ENCODE data around the gene PRMT7. TPM values are rescaled to one million over a fixed set of nuclear protein-coding genes. Genes with fewer than 3 reads are reported as not detected.

Gene PRMT7
- polyA plus RNA-seq, 1 donor from 2014 or later = 203 TPM

DNA sequence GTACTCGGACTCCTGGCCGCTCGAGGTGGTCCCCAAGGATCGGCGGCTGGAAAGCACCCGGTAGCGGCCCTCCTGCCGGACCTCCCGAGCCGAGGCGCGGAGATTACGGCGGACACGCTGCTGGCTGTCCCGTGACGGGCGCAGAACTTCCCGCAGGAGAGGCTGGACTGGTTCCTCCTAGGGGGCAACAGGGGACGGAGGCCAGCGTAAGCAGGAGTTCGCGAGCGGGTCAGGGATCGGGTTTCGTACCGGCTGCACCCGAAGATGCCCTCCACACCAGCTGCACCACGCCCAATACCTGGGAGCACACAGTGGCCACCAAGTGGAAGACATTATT is 414 bp upstream of the PRMT7 start:
- TF ChIP-seq, protein P1, sequence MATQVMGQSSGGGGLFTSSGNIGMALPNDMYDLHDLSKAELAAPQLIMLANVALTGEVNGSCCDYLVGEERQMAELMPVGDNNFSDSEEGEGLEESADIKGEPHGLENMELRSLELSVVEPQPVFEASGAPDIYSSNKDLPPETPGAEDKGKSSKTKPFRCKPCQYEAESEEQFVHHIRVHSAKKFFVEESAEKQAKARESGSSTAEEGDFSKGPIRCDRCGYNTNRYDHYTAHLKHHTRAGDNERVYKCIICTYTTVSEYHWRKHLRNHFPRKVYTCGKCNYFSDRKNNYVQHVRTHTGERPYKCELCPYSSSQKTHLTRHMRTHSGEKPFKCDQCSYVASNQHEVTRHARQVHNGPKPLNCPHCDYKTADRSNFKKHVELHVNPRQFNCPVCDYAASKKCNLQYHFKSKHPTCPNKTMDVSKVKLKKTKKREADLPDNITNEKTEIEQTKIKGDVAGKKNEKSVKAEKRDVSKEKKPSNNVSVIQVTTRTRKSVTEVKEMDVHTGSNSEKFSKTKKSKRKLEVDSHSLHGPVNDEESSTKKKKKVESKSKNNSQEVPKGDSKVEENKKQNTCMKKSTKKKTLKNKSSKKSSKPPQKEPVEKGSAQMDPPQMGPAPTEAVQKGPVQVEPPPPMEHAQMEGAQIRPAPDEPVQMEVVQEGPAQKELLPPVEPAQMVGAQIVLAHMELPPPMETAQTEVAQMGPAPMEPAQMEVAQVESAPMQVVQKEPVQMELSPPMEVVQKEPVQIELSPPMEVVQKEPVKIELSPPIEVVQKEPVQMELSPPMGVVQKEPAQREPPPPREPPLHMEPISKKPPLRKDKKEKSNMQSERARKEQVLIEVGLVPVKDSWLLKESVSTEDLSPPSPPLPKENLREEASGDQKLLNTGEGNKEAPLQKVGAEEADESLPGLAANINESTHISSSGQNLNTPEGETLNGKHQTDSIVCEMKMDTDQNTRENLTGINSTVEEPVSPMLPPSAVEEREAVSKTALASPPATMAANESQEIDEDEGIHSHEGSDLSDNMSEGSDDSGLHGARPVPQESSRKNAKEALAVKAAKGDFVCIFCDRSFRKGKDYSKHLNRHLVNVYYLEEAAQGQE (IDR thresholded peaks at IDR 0.05; ENCODE audit: borderline replicate concordance) = no peak
- TF ChIP-seq TAF1 (IDR thresholded peaks at IDR 0.05; ENCODE audit: low read depth) (no peak), EZH2 (IDR thresholded peaks at IDR 0.05; ENCODE audit: borderline replicate concordance, insufficient read depth, low read length, poor library complexity, severe bottlenecking) (no peak)
- H4K20me1 ChIP-seq (ENCODE audit: insufficient read depth) = no peaks in the 10 kb centered on the region
- H3F3A ChIP-seq (ENCODE audit: insufficient read depth, low read length, poor library complexity, severe bottlenecking) = no peaks in the 10 kb centered on the region
- H3K9ac ChIP-seq (ENCODE audit: low read length) = peak overlapping the region; percentile 83
- H3K9me3 ChIP-seq (ENCODE audit: low read length) = no peaks in the 10 kb centered on the region
- H3K27me3 ChIP-seq (ENCODE audit: insufficient read depth, low read depth, low read length) = no peaks in the 10 kb centered on the region
- peak overlapping the region; percentile 79 for H3K27ac ChIP-seq (ENCODE audit: low read length)
- H3K4me2 ChIP-seq (ENCODE audit: low read length) = peak overlapping the region; percentile 71
- H3K4me3 ChIP-seq (ENCODE audit: low read length) = peak overlapping the region; percentile 100
- H3K79me2 ChIP-seq (replicated peaks; ENCODE audit: insufficient read depth, low read length) = peaks cover 15% of the 10 kb centered on the region
- no peaks in the 10 kb centered on the region for H3K36me3 ChIP-seq (ENCODE audit: insufficient read depth, low read length)
- H2AFZ ChIP-seq (ENCODE audit: low read depth, low read length) = peak overlapping the region; percentile 83
- H3K9me2 ChIP-seq (ENCODE audit: insufficient read depth, low read length) = no peaks in the 10 kb centered on the region

DNA sequence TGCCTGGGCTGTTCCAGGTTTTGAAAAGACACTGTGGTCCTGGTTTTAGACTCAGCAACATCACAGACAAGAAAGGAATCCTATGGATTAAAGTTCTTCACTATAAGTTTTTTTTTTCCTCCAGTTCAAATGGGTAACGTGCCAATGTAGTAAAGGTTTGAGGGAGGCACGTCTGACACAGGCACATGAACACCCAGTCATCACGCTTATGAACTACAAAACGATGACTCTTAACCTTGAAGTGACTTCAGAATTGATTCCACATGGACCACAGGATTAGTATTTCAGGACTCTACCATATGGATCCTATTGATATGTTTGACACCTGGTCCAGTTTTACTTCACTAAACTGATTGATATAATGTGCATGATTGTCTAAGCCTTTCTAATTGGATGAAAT is 2.3 kb downstream of the PRMT7 start:
- no peak overlapping the region for H2AFZ ChIP-seq (ENCODE audit: low read depth, low read length)
- no peak overlapping the region for H3K9ac ChIP-seq (ENCODE audit: low read length)
- H3K79me2 ChIP-seq (replicated peaks; ENCODE audit: insufficient read depth, low read length) = peaks cover 15% of the 10 kb centered on the region
- no peaks in the 10 kb centered on the region for H4K20me1 ChIP-seq (ENCODE audit: insufficient read depth)
- no peak overlapping the region for H3K4me2 ChIP-seq (ENCODE audit: low read length)
- TF ChIP-seq EP300 (conservative IDR thresholded peaks at IDR 0.05; ENCODE audit: poor library complexity, severe bottlenecking) = no peak
- TF ChIP-seq MXI1 (conservative IDR thresholded peaks at IDR 0.05; ENCODE audit: poor library complexity, severe bottlenecking) = no peak
- TF ChIP-seq, protein P1 (IDR thresholded peaks at IDR 0.05; ENCODE audit: borderline replicate concordance) = no peak
- no peak for TF ChIP-seq EZH2 (IDR thresholded peaks at IDR 0.05; ENCODE audit: borderline replicate concordance, insufficient read depth, low read length, poor library complexity, severe bottlenecking)
- TF ChIP-seq, protein P2, sequence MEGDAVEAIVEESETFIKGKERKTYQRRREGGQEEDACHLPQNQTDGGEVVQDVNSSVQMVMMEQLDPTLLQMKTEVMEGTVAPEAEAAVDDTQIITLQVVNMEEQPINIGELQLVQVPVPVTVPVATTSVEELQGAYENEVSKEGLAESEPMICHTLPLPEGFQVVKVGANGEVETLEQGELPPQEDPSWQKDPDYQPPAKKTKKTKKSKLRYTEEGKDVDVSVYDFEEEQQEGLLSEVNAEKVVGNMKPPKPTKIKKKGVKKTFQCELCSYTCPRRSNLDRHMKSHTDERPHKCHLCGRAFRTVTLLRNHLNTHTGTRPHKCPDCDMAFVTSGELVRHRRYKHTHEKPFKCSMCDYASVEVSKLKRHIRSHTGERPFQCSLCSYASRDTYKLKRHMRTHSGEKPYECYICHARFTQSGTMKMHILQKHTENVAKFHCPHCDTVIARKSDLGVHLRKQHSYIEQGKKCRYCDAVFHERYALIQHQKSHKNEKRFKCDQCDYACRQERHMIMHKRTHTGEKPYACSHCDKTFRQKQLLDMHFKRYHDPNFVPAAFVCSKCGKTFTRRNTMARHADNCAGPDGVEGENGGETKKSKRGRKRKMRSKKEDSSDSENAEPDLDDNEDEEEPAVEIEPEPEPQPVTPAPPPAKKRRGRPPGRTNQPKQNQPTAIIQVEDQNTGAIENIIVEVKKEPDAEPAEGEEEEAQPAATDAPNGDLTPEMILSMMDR (IDR thresholded peaks at IDR 0.05; ENCODE audit: poor library complexity, severe bottlenecking) = no peak
- no peak for TF ChIP-seq RAD21 (conservative IDR thresholded peaks at IDR 0.05)
- TF ChIP-seq SMC3 (conservative IDR thresholded peaks at IDR 0.05; ENCODE audit: poor library complexity) = no peak
- no peak for TF ChIP-seq TAF1 (IDR thresholded peaks at IDR 0.05; ENCODE audit: low read depth)
- no peak for TF ChIP-seq POLR2AphosphoS5 (IDR thresholded peaks at IDR 0.05)
- H3K9me3 ChIP-seq (ENCODE audit: low read length) = no peaks in the 10 kb centered on the region
- no peaks in the 10 kb centered on the region for H3F3A ChIP-seq (ENCODE audit: insufficient read depth, low read length, poor library complexity, severe bottlenecking)
- H3K27me3 ChIP-seq (ENCODE audit: insufficient read depth, low read depth, low read length) = no peaks in the 10 kb centered on the region
- no peaks in the 10 kb centered on the region for H3K9me2 ChIP-seq (ENCODE audit: insufficient read depth, low read length)
- peaks cover 6% of the 10 kb centered on the region for H3K36me3 ChIP-seq (ENCODE audit: insufficient read depth, low read length)
- H3K4me3 ChIP-seq (ENCODE audit: low read length) = no peak overlapping the region
- H3K27ac ChIP-seq (ENCODE audit: low read length) = no peak overlapping the region
